K562 (cell line): ENCODE results near the gene PDE8A. TPM values are rescaled to one million over a fixed set of nuclear protein-coding genes. Genes with fewer than 3 reads are reported as not detected.
"Not testable (repeated sequence)": the region's sequence is repeated elsewhere in the genome, so short reads cannot be mapped to it uniquely, and the experiment has no call there.

ENCODE experiments used
- ATAC-seq: fragments of 200-7000 bp; cut with Tn5 transposase; 3 replicates; pipeline ENCODE4 v1.9.1; 2020; ENCODE audit warnings: moderate library complexity
- BruUV-seq: library from RNA; stranded (reverse); fragments of 400-500 nt; replicated peaks from 2 replicates; lab custom pipeline; 2021; lab: Mats Ljungman, UMichigan
- CTCF ChIA-PET: fragments of 300-600 bp; formaldehyde crosslinking; extraction: SDS; loops from one replicate; lab custom pipeline; 2021; ENCODE audit warnings: low intra/inter-chr PET ratio; lab: Yijun Ruan, JAX
- POLR2A ChIA-PET: fragments of 300-600, 350-650 bp; sonication (Branson Sonifier 250); formaldehyde crosslinking; extraction: SDS; loops from one replicate; lab custom pipeline; 2021; ENCODE audit warnings: antibody characterized with exemption, inconsistent platforms; lab: Yijun Ruan, JAX
- DNase-seq, 4 experiments: peaks; one replicate each; pipeline versions ENCODE4 v3.0.0 to v3.0.0-alpha.2; 2011 to 2018; ENCODE audit warnings: low spot score in 3 of 4, mixed read lengths in 3 of 4; ENCODE audit errors: extremely low read depth in 1 of 4
- FAIRE-seq: peaks from 2 replicates; lab custom pipeline; 2011; peaks lifted over from hg19 to GRCh38; lab: Jason Lieb, UNC
- H2AFZ ChIP-seq: 2 replicates; pipeline ENCODE4 v1.6.0; 2011; ENCODE audit warnings: low read depth, low read length, control low read depth, inconsistent platforms
- H3K27ac ChIP-seq: fragments of 200-600 bp; 3 replicates; pipeline ENCODE4 v1.8.0; 2011; ENCODE audit warnings: low read depth, mild to moderate bottlenecking, control low read depth, inconsistent platforms, low read length, moderate library complexity, mixed read lengths; ENCODE audit errors: extremely low read depth
- H3K27me3 ChIP-seq, 2 experiments: fragments of 300-600 bp in 1 of 2; 2 replicates in 1 of 2; 3 replicates in 1 of 2; pipeline versions ENCODE4 v1.6.0 to v1.8.0; 2011; ENCODE audit warnings: inconsistent platforms in 2 of 2, low read length in 2 of 2, mild to moderate bottlenecking in 1 of 2, mixed read lengths in 1 of 2, moderate library complexity in 1 of 2; ENCODE audit not compliant: control insufficient read depth in 2 of 2, insufficient read depth in 2 of 2
- H3K36me3 ChIP-seq: fragments of 300-600 bp; 3 replicates; pipeline ENCODE4 v1.8.0; 2011; ENCODE audit warnings: mild to moderate bottlenecking, low read length, inconsistent platforms; ENCODE audit not compliant: control insufficient read depth, insufficient read depth
- H3K4me1 ChIP-seq, 2 experiments: fragments of 200-600 bp in 1 of 2; replicated peaks in 1 of 2; 2 replicates in 1 of 2; 3 replicates in 1 of 2; pipeline versions ENCODE4 v1.5.1 to v1.8.0; 2011; ENCODE audit warnings: inconsistent platforms in 2 of 2, low read length in 2 of 2, mild to moderate bottlenecking in 1 of 2, mixed read lengths in 1 of 2, moderate library complexity in 1 of 2; ENCODE audit not compliant: control insufficient read depth in 2 of 2, insufficient read depth in 2 of 2
- H3K4me2 ChIP-seq: 2 replicates; pipeline ENCODE4 v1.6.1; 2011; ENCODE audit warnings: low read length, control low read depth, inconsistent platforms, mixed read lengths; ENCODE audit not compliant: insufficient read depth
- H3K4me3 ChIP-seq: fragments of 200-600 bp; sonication (generic), shearing (Covaris generic); 2 replicates; pipeline ENCODE4 v1.5.1; 2016; ENCODE audit warnings: control low read depth, inconsistent platforms
- H3K79me2 ChIP-seq: fragments of 200-600 bp; 3 replicates; pipeline ENCODE4 v1.8.0; 2011; ENCODE audit warnings: low read length, inconsistent platforms; ENCODE audit not compliant: control insufficient read depth, insufficient read depth
- H3K9ac ChIP-seq, 2 experiments: 2 replicates each; pipeline versions ENCODE4 v1.6.0 to v1.6.1; 2011; ENCODE audit warnings: low read depth in 2 of 2, low read length in 2 of 2, control low read depth in 1 of 2, inconsistent platforms in 1 of 2, mild to moderate bottlenecking in 1 of 2, mixed read lengths in 1 of 2; ENCODE audit not compliant: insufficient read depth in 1 of 2
- H3K9me1 ChIP-seq: one replicate; pipeline ENCODE4 v1.6.0; 2011; ENCODE audit warnings: inconsistent platforms, mild to moderate bottlenecking, low read length, moderate library complexity; ENCODE audit not compliant: control insufficient read depth, insufficient read depth
- H3K9me3 ChIP-seq: replicated peaks from 2 replicates; pipeline ENCODE4 v1.5.1; 2011; ENCODE audit warnings: low read depth, low read length, inconsistent platforms; ENCODE audit not compliant: control insufficient read depth, insufficient read depth
- H4K20me1 ChIP-seq: replicated peaks from 2 replicates; pipeline ENCODE4 v1.6.1; 2011; ENCODE audit warnings: low read length, inconsistent platforms, mixed read lengths; ENCODE audit not compliant: control insufficient read depth, insufficient read depth
- CBFA2T3 ChIP-seq: fragments of 450-650 bp; IDR thresholded peaks from 2 replicates; pipeline ENCODE4 v1.6.1; 2017
- ZKSCAN1 ChIP-seq: fragments of 150-350 bp; IDR thresholded peaks from 2 replicates; pipeline ENCODE4 v1.6.1; 2016; ENCODE audit warnings: low read depth, low read length
- WGBS: fragments of 100-300 bp; shearing (Covaris generic); methylation state at CpG from one replicate; pipeline ENCODE4 v1.1.6; 2016; ENCODE audit warnings: low coverage, mixed read lengths; ENCODE audit not compliant: insufficient coverage; ENCODE audit errors: missing lambda C conversion rate; 5-methylcytosine and 5-hydroxymethylcytosine counted together
- in situ Hi-C: fragments of 300-500 bp; cut with MboI; formaldehyde crosslinking; loops from 4 replicates; pipeline ENCODE4 v1.15.0; 2018; ENCODE audit warnings: inconsistent platforms, mixed read lengths
- intact Hi-C: fragments of 100-400 bp; cut with micrococcal nuclease; formaldehyde crosslinking; loops from 2 replicates; pipeline ENCODE4 v1.14.2; 2022
- polyA plus RNA-seq, 8 experiments: library from polyadenylated mRNA; depleted of rRNA in 4 of 8; stranded (reverse) in 5 of 8; unstranded in 3 of 8; fragments of >200 nt; fragmentation: Nextera tagmentation in 2 of 8; fragmentation: Illumina TruSeq in 1 of 8; extraction: Ambion mirVana in 2 of 8; extraction: Trizol in 1 of 8; gene quantifications; 2 replicates each; pipeline versions ENCODE4 v1.2.1 to v1.2.3, GENCODE V29; 2011 to 2014; ENCODE audit warnings: inconsistent platforms in 1 of 8, missing spikeins in 1 of 8
- total RNA-seq, 7 experiments: library from RNA; depleted of rRNA in 6 of 7; stranded (reverse); fragments of >200 nt in 6 of 7; fragmentation: Illumina TruSeq in 2 of 7; extraction: Trizol in 2 of 7; gene quantifications; 2 replicates each; pipeline versions ENCODE4 v1.2.1 to v1.2.3, GENCODE V29; 2011 to 2021; ENCODE audit warnings: low replicate concordance in 1 of 7

The PDE8A gene
- total and polyA plus RNA-seq, 9 of the 15 experiments (the other 6 are each of a cell fraction or from before 2014, with no cell fraction given): 5.9 to 40.3 (median 19.8) TPM

DNA sequence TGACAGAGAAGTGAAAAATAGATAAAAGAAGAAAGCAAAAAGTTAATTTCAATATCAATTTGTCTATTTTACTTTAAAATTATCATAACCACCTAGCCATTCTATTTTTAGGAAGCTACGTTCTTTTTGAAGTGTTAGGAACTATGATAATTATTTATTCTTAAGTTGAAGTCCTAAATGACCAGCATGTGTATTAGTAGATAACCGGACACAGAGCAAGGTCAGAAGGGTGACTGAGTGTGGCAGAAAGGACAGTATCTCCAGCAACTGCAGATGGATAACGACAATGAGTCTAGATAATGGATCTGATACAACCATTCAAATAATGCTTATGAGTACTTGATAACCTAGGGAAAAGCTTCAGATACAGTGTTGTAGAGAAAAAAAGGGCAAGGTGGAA, 198.0 kb downstream of the PDE8A start:
- Histone ChIP-seq H3K9me3 (no peaks in the 10 kb centered on the region), H3K4me3 (no peak overlapping the region), H3K9ac (no peak overlapping the region), H3K79me2 (no peaks in the 10 kb centered on the region), H3K36me3 (no peaks in the 10 kb centered on the region), H4K20me1 (no peaks in the 10 kb centered on the region), H2AFZ (no peak overlapping the region), H3K4me2 (no peak overlapping the region), H3K9me1 (no peaks in the 10 kb centered on the region), H3K27ac (no peak overlapping the region), H3K27me3 (no peaks in the 10 kb centered on the region), H3K4me1 (peaks cover 0 to 4% of the 10 kb centered on the region in 2 experiments; a peak in 2 of 5 replicates)
- ChIA-PET POLR2A (interaction anchor here (1.0 kb wide), 1 partner anchor 13 kb away, joined by 5 read pairs; no protein-coding TSS in a partner anchor), CTCF (no interaction called here)
- BruUV-seq: no TSS peak
- WGBS: 7% methylated on average over 3 of the region's 3 CpGs
- DNase-seq: peak in 1 of 4 experiments; percentile 18
- intact Hi-C loops: no loop called here
- in situ Hi-C loops: loop anchor here (5.0 to 10.0 kb wide), 2 partner anchors 115 to 617 kb away; no protein-coding TSS in a partner anchor
- no peak for FAIRE-seq
- TF ChIP-seq CBFA2T3 (peak; percentile 19; the same call in 1 of the 2 replicates), ZKSCAN1 (no peak)
- no peak for ATAC-seq

DNA sequence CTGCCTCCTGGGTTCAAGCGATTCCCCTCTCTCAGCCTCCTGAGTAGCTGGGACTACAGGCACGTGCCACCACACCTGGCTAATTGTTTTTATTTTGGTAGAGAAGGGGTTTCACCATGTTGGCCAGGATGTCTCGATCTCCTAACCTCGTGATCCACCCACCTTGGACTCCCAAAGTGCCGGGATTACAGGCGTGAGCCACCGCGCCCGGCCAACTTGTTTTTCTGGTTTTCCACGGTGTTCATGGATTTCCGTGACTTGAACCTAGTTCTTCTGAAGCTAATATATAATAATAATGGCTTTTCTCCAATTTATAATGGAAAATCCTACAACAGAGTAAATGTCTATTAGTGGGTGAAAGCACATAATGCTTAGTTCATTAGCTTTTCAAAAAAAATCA, 203.7 kb downstream of the PDE8A start:
- H3K36me3 ChIP-seq, FAIRE-seq, H3K9me1 ChIP-seq, H3K4me3 ChIP-seq, BruUV-seq, H3K79me2 ChIP-seq, CTCF ChIA-PET, ATAC-seq, H3K9me3 ChIP-seq, H4K20me1 ChIP-seq, H3K27me3 ChIP-seq, intact Hi-C loops, H3K4me2 ChIP-seq, DNase-seq, H3K27ac ChIP-seq, H3K4me1 ChIP-seq, H3K9ac ChIP-seq: not testable (repeated sequence)
- peak overlapping the region; percentile 51; the same call in 1 of the 2 replicates for H2AFZ ChIP-seq
- in situ Hi-C loops: loop anchor here (5.0 kb wide), 2 partner anchors 693 to 773 kb away; no protein-coding TSS in a partner anchor
- WGBS: 90% methylated on average over 9 of the region's 11 CpGs
- POLR2A ChIA-PET: interaction anchor here (0.6 to 1.0 kb wide), 2 partner anchors 67 to 273 kb away, joined by 3 read pairs; no protein-coding TSS in a partner anchor
